GM12878 (cell line): ENCODE results near the gene SMG9. TPM values are rescaled to one million over a fixed set of nuclear protein-coding genes. Genes with fewer than 3 reads are reported as not detected.

Experiments used
- CHD2 ChIP-seq: IDR thresholded peaks from 2 replicates; pipeline ENCODE4 v1.6.1; 2011; ENCODE audit warnings: low read depth, low read length, improper control_type of control experiment, borderline replicate concordance
- CREB1 ChIP-seq: IDR thresholded peaks from 2 replicates; pipeline ENCODE4 v1.6.1; 2012; ENCODE audit warnings: low read depth, mild to moderate bottlenecking, inconsistent platforms
- CREM ChIP-seq: IDR thresholded peaks from 2 replicates; pipeline ENCODE4 v1.6.1; 2014; ENCODE audit warnings: antibody characterized with exemption, low read depth
- EZH2 ChIP-seq: IDR thresholded peaks from 2 replicates; pipeline ENCODE4 v1.6.1; 2012; ENCODE audit warnings: low read depth, mild to moderate bottlenecking, control low read depth, inconsistent platforms, low read length, borderline replicate concordance; ENCODE audit not compliant: control insufficient read depth
- GATAD2B ChIP-seq: fragments of 450-650 bp; conservative IDR thresholded peaks from 2 replicates; pipeline ENCODE4 v1.6.1; 2017; ENCODE audit warnings: low read depth, mild to moderate bottlenecking, moderate library complexity
- HCFC1 ChIP-seq: fragments of 150-350 bp; IDR thresholded peaks from 2 replicates; pipeline ENCODE4 v1.6.1; 2014; ENCODE audit warnings: low read length
- KAT2A ChIP-seq: conservative IDR thresholded peaks from 2 replicates; pipeline ENCODE4 v1.6.1; 2011; ENCODE audit warnings: low read depth, low read length; ENCODE audit not compliant: control insufficient read depth
- MYB ChIP-seq: fragments of 150-350 bp; IDR thresholded peaks from 2 replicates; pipeline ENCODE4 v1.6.1; 2014; ENCODE audit warnings: mild to moderate bottlenecking, low read depth, low read length, borderline replicate concordance
- POLR2AphosphoS2 ChIP-seq: IDR thresholded peaks from 2 replicates; pipeline ENCODE4 v1.6.1; 2011; ENCODE audit warnings: low read depth, mild to moderate bottlenecking, low read length, improper control_type of control experiment, moderate library complexity
- POLR2AphosphoS5 ChIP-seq: IDR thresholded peaks from 2 replicates; pipeline ENCODE4 v1.6.1; 2011; ENCODE audit warnings: mild to moderate bottlenecking, low read length, inconsistent platforms
- RELA ChIP-seq: fragments of 450-650 bp; IDR thresholded peaks from 2 replicates; pipeline ENCODE4 v1.8.0; 2014; ENCODE audit warnings: borderline replicate concordance; ENCODE audit not compliant: partially characterized antibody
- TBL1XR1 ChIP-seq: IDR thresholded peaks from 2 replicates; pipeline ENCODE4 v1.6.1; 2012; ENCODE audit warnings: low read depth, low read length, improper control_type of control experiment
- TCF12 ChIP-seq: IDR thresholded peaks from 2 replicates; pipeline ENCODE4 v1.6.1; 2011; ENCODE audit warnings: low read depth, mild to moderate bottlenecking, low read length
- ZNF217 ChIP-seq: fragments of 450-650 bp; IDR thresholded peaks from 2 replicates; pipeline ENCODE4 v1.6.1; 2017; ENCODE audit warnings: antibody characterized with exemption, mild to moderate bottlenecking
- polyA plus RNA-seq, 11 experiments: library from polyadenylated mRNA; depleted of rRNA in 4 of 11; unstranded in 6 of 11; stranded (reverse) in 5 of 11; fragments of >200 nt; fragmentation: Nextera tagmentation in 4 of 11; fragmentation: Illumina TruSeq in 1 of 11; extraction: Ambion mirVana in 4 of 11; extraction: Trizol in 1 of 11; gene quantifications; 1 replicate in 1 of 11; 2 replicates in 10 of 11; pipeline versions ENCODE4 v1.2.1 to v1.2.3, GENCODE V29; 2011 to 2016; ENCODE audit warnings: inconsistent platforms in 2 of 11, missing spikeins in 2 of 11, low read depth in 1 of 11
- total RNA-seq, 4 experiments: library from RNA; depleted of rRNA in 3 of 4; stranded (reverse); fragments of >200 nt in 3 of 4; fragmentation: Illumina TruSeq in 1 of 4; extraction: Trizol in 1 of 4; gene quantifications; 2 replicates each; pipeline versions ENCODE4 v1.2.1 to v1.2.3, GENCODE V29; 2013 to 2021
- TF ChIP-seq, protein P1 (sequence below): fragments of 450-650 bp; formaldehyde crosslinking; IDR thresholded peaks from 2 replicates; pipeline ENCODE4 v1.4.0; 2022; ENCODE audit warnings: mild to moderate bottlenecking, moderate library complexity
- TF ChIP-seq, protein P2 (sequence below): fragments of 450-650 bp; IDR thresholded peaks from 2 replicates; pipeline ENCODE4 v1.6.1; 2017; ENCODE audit warnings: mild to moderate bottlenecking, low read depth, inconsistent platforms; ENCODE audit not compliant: poor library complexity, severe bottlenecking
- TF ChIP-seq, protein P3 (sequence below): fragments of 450-650 bp; formaldehyde crosslinking; IDR thresholded peaks from 2 replicates; pipeline ENCODE4 v1.4.0; 2020; ENCODE audit warnings: mild to moderate bottlenecking, moderate library complexity
- TF ChIP-seq, protein P4 (sequence below): IDR thresholded peaks from 2 replicates; pipeline ENCODE4 v1.6.1; 2012; ENCODE audit warnings: low read depth, low read length, improper control_type of control experiment

The SMG9 gene
- total and polyA plus RNA-seq, 10 of the 15 experiments (the other 5 are each of a cell fraction or from before 2014, with no cell fraction given): 0.69 to 52.2 (median 28.1) TPM

DNA sequence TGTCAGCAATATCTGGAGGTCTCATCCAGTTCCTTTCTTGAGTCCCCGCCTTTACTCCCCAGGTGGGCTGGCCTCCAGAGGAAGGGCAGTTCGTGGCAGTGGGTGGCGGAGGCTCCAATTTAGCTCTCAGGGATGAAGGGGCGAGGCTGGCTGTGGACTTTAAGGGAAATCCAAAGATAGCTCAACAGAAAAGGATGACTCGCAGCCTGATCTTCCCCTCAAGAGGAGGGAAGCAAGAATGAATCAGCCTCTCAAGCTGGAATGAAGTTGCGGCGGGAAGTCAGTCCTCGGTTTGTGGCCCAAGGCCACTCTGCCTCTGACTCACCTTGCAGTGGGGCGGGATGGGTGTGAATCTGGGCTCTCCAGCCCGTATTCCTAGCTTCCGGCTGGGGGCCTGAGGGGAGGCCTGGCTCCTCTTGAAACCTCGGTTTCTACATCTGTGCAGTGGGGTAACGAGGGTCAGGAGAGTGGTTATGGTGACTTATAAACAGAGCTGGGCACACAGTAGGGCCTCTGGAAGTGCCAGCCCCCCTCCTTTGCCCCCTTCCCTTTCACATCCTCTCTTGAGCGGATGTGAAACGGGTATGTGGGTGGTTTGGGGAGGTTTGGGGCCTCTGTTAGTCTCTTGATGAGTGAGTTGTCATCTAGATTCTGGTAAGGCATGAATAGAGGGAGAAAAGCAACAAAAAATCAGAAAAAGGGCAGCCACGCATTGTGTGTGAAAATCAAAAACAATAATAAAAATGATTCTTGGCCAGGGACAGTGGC, 10.5 kb upstream of the SMG9 start (continued):
- TF ChIP-seq, protein P1, sequence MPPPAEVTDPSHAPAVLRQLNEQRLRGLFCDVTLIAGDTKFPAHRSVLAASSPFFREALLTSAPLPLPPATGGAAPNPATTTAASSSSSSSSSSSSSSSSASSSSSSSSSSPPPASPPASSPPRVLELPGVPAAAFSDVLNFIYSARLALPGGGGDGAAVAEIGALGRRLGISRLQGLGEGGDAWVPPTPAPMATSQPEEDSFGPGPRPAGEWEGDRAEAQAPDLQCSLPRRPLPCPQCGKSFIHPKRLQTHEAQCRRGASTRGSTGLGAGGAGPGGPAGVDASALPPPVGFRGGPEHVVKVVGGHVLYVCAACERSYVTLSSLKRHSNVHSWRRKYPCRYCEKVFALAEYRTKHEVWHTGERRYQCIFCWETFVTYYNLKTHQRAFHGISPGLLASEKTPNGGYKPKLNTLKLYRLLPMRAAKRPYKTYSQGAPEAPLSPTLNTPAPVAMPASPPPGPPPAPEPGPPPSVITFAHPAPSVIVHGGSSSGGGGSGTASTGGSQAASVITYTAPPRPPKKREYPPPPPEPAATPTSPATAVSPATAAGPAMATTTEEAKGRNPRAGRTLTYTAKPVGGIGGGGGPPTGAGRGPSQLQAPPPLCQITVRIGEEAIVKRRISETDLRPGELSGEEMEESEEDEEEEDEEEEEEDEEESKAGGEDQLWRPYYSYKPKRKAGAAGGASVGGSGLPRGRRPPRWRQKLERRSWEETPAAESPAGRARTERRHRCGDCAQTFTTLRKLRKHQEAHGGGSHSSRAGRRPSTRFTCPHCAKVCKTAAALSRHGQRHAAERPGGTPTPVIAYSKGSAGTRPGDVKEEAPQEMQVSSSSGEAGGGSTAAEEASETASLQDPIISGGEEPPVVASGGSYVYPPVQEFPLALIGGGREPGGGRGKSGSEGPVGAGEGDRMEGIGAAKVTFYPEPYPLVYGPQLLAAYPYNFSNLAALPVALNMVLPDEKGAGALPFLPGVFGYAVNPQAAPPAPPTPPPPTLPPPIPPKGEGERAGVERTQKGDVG (CRISPR knock-in tag): no peak
- TF ChIP-seq CREB1 (peak; percentile 51; the same call in 1 of the 2 replicates), EZH2 (no peak), HCFC1 (peak; percentile 23; the same call in 1 of the 2 replicates), CHD2 (peak; percentile 88), POLR2AphosphoS5 (no peak), POLR2AphosphoS2 (peak; percentile 59; the same call in 1 of the 2 replicates), KAT2A (no peak), ZNF217 (peak; percentile 100), CREM (peak; percentile 95), TBL1XR1 (peak; percentile 98), TCF12 (peak; percentile 89), RELA (peak; percentile 96), GATAD2B (peak; percentile 99), MYB (no peak)
- TF ChIP-seq, protein P2, sequence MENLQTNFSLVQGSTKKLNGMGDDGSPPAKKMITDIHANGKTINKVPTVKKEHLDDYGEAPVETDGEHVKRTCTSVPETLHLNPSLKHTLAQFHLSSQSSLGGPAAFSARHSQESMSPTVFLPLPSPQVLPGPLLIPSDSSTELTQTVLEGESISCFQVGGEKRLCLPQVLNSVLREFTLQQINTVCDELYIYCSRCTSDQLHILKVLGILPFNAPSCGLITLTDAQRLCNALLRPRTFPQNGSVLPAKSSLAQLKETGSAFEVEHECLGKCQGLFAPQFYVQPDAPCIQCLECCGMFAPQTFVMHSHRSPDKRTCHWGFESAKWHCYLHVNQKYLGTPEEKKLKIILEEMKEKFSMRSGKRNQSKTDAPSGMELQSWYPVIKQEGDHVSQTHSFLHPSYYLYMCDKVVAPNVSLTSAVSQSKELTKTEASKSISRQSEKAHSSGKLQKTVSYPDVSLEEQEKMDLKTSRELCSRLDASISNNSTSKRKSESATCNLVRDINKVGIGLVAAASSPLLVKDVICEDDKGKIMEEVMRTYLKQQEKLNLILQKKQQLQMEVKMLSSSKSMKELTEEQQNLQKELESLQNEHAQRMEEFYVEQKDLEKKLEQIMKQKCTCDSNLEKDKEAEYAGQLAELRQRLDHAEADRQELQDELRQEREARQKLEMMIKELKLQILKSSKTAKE: peak; percentile 94
- TF ChIP-seq, protein P3, sequence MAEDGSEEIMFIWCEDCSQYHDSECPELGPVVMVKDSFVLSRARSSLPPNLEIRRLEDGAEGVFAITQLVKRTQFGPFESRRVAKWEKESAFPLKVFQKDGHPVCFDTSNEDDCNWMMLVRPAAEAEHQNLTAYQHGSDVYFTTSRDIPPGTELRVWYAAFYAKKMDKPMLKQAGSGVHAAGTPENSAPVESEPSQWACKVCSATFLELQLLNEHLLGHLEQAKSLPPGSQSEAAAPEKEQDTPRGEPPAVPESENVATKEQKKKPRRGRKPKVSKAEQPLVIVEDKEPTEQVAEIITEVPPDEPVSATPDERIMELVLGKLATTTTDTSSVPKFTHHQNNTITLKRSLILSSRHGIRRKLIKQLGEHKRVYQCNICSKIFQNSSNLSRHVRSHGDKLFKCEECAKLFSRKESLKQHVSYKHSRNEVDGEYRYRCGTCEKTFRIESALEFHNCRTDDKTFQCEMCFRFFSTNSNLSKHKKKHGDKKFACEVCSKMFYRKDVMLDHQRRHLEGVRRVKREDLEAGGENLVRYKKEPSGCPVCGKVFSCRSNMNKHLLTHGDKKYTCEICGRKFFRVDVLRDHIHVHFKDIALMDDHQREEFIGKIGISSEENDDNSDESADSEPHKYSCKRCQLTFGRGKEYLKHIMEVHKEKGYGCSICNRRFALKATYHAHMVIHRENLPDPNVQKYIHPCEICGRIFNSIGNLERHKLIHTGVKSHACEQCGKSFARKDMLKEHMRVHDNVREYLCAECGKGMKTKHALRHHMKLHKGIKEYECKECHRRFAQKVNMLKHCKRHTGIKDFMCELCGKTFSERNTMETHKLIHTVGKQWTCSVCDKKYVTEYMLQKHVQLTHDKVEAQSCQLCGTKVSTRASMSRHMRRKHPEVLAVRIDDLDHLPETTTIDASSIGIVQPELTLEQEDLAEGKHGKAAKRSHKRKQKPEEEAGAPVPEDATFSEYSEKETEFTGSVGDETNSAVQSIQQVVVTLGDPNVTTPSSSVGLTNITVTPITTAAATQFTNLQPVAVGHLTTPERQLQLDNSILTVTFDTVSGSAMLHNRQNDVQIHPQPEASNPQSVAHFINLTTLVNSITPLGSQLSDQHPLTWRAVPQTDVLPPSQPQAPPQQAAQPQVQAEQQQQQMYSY (CRISPR knock-in tag): no peak
- TF ChIP-seq, protein P4, sequence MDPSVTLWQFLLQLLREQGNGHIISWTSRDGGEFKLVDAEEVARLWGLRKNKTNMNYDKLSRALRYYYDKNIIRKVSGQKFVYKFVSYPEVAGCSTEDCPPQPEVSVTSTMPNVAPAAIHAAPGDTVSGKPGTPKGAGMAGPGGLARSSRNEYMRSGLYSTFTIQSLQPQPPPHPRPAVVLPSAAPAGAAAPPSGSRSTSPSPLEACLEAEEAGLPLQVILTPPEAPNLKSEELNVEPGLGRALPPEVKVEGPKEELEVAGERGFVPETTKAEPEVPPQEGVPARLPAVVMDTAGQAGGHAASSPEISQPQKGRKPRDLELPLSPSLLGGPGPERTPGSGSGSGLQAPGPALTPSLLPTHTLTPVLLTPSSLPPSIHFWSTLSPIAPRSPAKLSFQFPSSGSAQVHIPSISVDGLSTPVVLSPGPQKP: 0 out of 2 replicates have a peak, but pooled peaks have one; percentile 60
